Smooth muscle cell (in vitro differentiated cells): ENCODE data around the gene DBX2. TPM values are rescaled to one million over a fixed set of nuclear protein-coding genes. Genes with fewer than 3 reads are reported as not detected.
"Not testable (repeated sequence)": the region's sequence is repeated elsewhere in the genome, so short reads cannot be mapped to it uniquely, and the experiment has no call there.

Experiments used
- DNase-seq: peaks from one replicate; lab custom pipeline; 2025; ENCODE audit not compliant: unreplicated experiment; lab: John Stamatoyannopoulos, UW
- H2AFZ ChIP-seq: fragments of 200-600 bp; sonication (generic); 2 replicates; pipeline ENCODE4 v1.6.0; 2016; ENCODE audit warnings: antibody characterized with exemption, low read depth, mild to moderate bottlenecking
- H3F3A ChIP-seq: fragments of 200-600 bp; sonication (generic); 2 replicates; pipeline ENCODE4 v1.6.0; 2017; ENCODE audit warnings: antibody characterized with exemption, low read depth
- H3K27ac ChIP-seq: fragments of 200-600 bp; sonication (generic); 2 replicates; pipeline ENCODE4 v1.5.1; 2016; ENCODE audit warnings: low read depth, mild to moderate bottlenecking
- H3K27me3 ChIP-seq: fragments of 200-600 bp; sonication (generic); 2 replicates; pipeline ENCODE4 v1.6.1; 2016; ENCODE audit warnings: low read depth, mild to moderate bottlenecking
- H3K36me3 ChIP-seq: fragments of 200-600 bp; sonication (generic); 2 replicates; pipeline ENCODE4 v1.5.1; 2016; ENCODE audit warnings: low read depth
- H3K4me1 ChIP-seq: fragments of 200-600 bp; sonication (generic); 2 replicates; pipeline ENCODE4 v1.5.1; 2016; ENCODE audit warnings: low read depth
- H3K4me2 ChIP-seq: fragments of 200-600 bp; sonication (generic); 2 replicates; pipeline ENCODE4 v1.6.0; 2016; ENCODE audit warnings: mild to moderate bottlenecking
- H3K4me3 ChIP-seq: fragments of 200-600 bp; sonication (generic); 2 replicates; pipeline ENCODE4 v1.5.1; 2016; ENCODE audit warnings: mild to moderate bottlenecking
- H3K79me2 ChIP-seq: fragments of 200-600 bp; sonication (generic); 2 replicates; pipeline ENCODE4 v1.6.0; 2016; ENCODE audit warnings: low read depth, mild to moderate bottlenecking
- H3K9ac ChIP-seq: fragments of 200-600 bp; sonication (generic); 2 replicates; pipeline ENCODE4 v1.6.0; 2016; ENCODE audit warnings: low read depth
- H3K9me3 ChIP-seq: fragments of 200-600 bp; sonication (generic); replicated peaks from 2 replicates; pipeline ENCODE4 v1.5.1; 2016; ENCODE audit warnings: low read depth
- H4K20me1 ChIP-seq: fragments of 200-600 bp; sonication (generic); 2 replicates; pipeline ENCODE4 v1.6.0; 2016; ENCODE audit warnings: low read depth
- CTCF ChIP-seq: fragments of 200-600 bp; sonication (generic); IDR thresholded peaks from 2 replicates; pipeline ENCODE4 v1.5.1; 2017; ENCODE audit warnings: borderline replicate concordance, mild to moderate bottlenecking, antibody characterized with exemption; ENCODE audit not compliant: insufficient read depth, poor library complexity, severe bottlenecking
- WGBS: methylation state at CpG from one replicate; pipeline ENCODE4 v1.1.7; 2016; ENCODE audit warnings: low lambda C conversion rate; 5-methylcytosine and 5-hydroxymethylcytosine counted together
- polyA plus RNA-seq: library from polyadenylated mRNA; unstranded; fragments of >200 nt; fragmentation: Nextera tagmentation; extraction: Ambion mirVana; gene quantifications from 2 replicates; pipeline ENCODE4 v1.2.1, GENCODE V29; 2016
- total RNA-seq: library from RNA; depleted of rRNA; stranded (reverse); fragments of >200 nt; gene quantifications from 2 replicates; pipeline ENCODE4 v1.2.3, GENCODE V29; 2014

The DBX2 gene
- total and polyA plus RNA-seq, 2 experiments from 2014 or later = not detected

- H3K36me3 ChIP-seq = no peaks in the 10 kb centered on the region
- TF ChIP-seq CTCF = no peak
- no peaks in the 10 kb centered on the region for H3K9me3 ChIP-seq
- no peaks in the 10 kb centered on the region for H4K20me1 ChIP-seq
- H3K4me2 ChIP-seq = no peak overlapping the region
- no peak overlapping the region for H3K4me3 ChIP-seq
- no peaks in the 10 kb centered on the region for H3K27me3 ChIP-seq
- no peak overlapping the region for H3K27ac ChIP-seq
- no peak for DNase-seq
- no peaks in the 10 kb centered on the region for H3K4me1 ChIP-seq
- H3K79me2 ChIP-seq = no peaks in the 10 kb centered on the region
- H2AFZ ChIP-seq = no peak overlapping the region
- no peaks in the 10 kb centered on the region for H3F3A ChIP-seq
- no peak overlapping the region for H3K9ac ChIP-seq
Measured at GRCh38 chr12:44999355-44999754, 51.5 kb downstream of the DBX2 start.

- Histone ChIP-seq H3K4me1 (no peaks in the 10 kb centered on the region), H2AFZ (no peak overlapping the region), H3K27ac (no peak overlapping the region), H3K36me3 (no peaks in the 10 kb centered on the region), H3K4me3 (no peak overlapping the region), H4K20me1 (no peaks in the 10 kb centered on the region), H3K9ac (no peak overlapping the region), H3K27me3 (no peaks in the 10 kb centered on the region), H3K79me2 (no peaks in the 10 kb centered on the region), H3F3A (no peaks in the 10 kb centered on the region), H3K4me2 (no peak overlapping the region), H3K9me3 (no peaks in the 10 kb centered on the region)
- WGBS = 53% methylated on average over 1 of the region's 1 CpG
- no peak for TF ChIP-seq CTCF
- DNase-seq = no peak
Measured at GRCh38 chr12:44993161-44993560, 57.7 kb downstream of the DBX2 start.

- H3K9me3 ChIP-seq, H4K20me1 ChIP-seq, H3K27me3 ChIP-seq, H2AFZ ChIP-seq, H3K4me3 ChIP-seq, H3F3A ChIP-seq, H3K4me1 ChIP-seq, DNase-seq, H3K27ac ChIP-seq, H3K4me2 ChIP-seq, H3K9ac ChIP-seq, H3K79me2 ChIP-seq, H3K36me3 ChIP-seq: not testable (repeated sequence)
- 90% methylated on average over 10 of the region's 10 CpGs for WGBS
Measured at GRCh38 chr12:44984863-44985262, 66.0 kb downstream of the DBX2 start.

- whole genome bisulfite sequencing = 90% methylated on average over 5 of the region's 5 CpGs
- Histone ChIP-seq H3F3A (no peaks in the 10 kb centered on the region), H2AFZ (no peak overlapping the region), H3K9ac (no peak overlapping the region), H3K36me3 (no peaks in the 10 kb centered on the region), H3K27me3 (no peaks in the 10 kb centered on the region), H3K27ac (no peak overlapping the region), H3K4me2 (no peak overlapping the region), H3K9me3 (no peaks in the 10 kb centered on the region), H3K79me2 (no peaks in the 10 kb centered on the region), H4K20me1 (no peaks in the 10 kb centered on the region), H3K4me3 (no peak overlapping the region), H3K4me1 (no peaks in the 10 kb centered on the region)
- DNase-seq = no peak
- TF ChIP-seq CTCF = no peak
Measured at GRCh38 chr12:44979918-44980317, 71.0 kb downstream of the DBX2 start.
